Stimulated activated CD4-positive, alpha-beta T cell treated with anti-CD3 and anti-CD28 coated beads, Interleukin-12 subunit alpha, Interleukin-12 subunit beta, amount 100 ng/mL, for 4 hours (primary cell): ENCODE results near the gene ELAC1.
"Not testable (repeated sequence)": the region's sequence is repeated elsewhere in the genome, so short reads cannot be mapped to it uniquely, and the experiment has no call there.

ENCODE experiments used
- DNase-seq: peaks from one replicate; pipeline ENCODE4 v3.0.0-alpha.2; 2020

ELAC1 gene

GRCh38 chr18:50967714-50968661 is at the start of gene ELAC1:
ELAC1 (plus strand) TSS chr18:50968040; CDS start chr18:50974405, 6,365 bp downstream.
- peak; percentile 60 for DNase-seq

- DNase-seq: no peak
These were observed 49.7 kb upstream of the ELAC1 start for GRCh38 chr18:50918153-50918552.

- no peak for DNase-seq
These were observed 43.5 kb upstream of the ELAC1 start for GRCh38 chr18:50924372-50924771.

GRCh38 chr18:50926521-50926920 is 41.3 kb upstream of the ELAC1 start:
- DNase-seq: no peak

GRCh38 chr18:50928551-50928950 is 39.3 kb upstream of the ELAC1 start:
- DNase-seq: no peak

GRCh38 chr18:50933684-50934083 is 34.2 kb upstream of the ELAC1 start:
- no peak for DNase-seq

- DNase-seq: no peak
These were observed 33.2 kb upstream of the ELAC1 start for GRCh38 chr18:50934545-50935211.

- DNase-seq: no peak
These were observed 32.2 kb upstream of the ELAC1 start for GRCh38 chr18:50935493-50936191.

GRCh38 chr18:50937183-50937582 is 30.7 kb upstream of the ELAC1 start:
- no peak for DNase-seq

GRCh38 chr18:50938912-50939311 is 28.9 kb upstream of the ELAC1 start:
- no peak for DNase-seq

- no peak for DNase-seq
These were observed 23.5 kb upstream of the ELAC1 start for GRCh38 chr18:50944245-50944932.

- not testable (repeated sequence) for DNase-seq
These were observed 21.9 kb upstream of the ELAC1 start for GRCh38 chr18:50945918-50946317.

GRCh38 chr18:50947899-50948298 is 19.9 kb upstream of the ELAC1 start:
- no peak for DNase-seq

GRCh38 chr18:50949185-50949584 is 18.7 kb upstream of the ELAC1 start:
- no peak for DNase-seq

- no peak for DNase-seq
These were observed 17.2 kb upstream of the ELAC1 start for GRCh38 chr18:50950626-50951025.

- no peak for DNase-seq
These were observed 14.0 kb upstream of the ELAC1 start for GRCh38 chr18:50953822-50954221.

- no peak for DNase-seq
These were observed 12.6 kb upstream of the ELAC1 start for GRCh38 chr18:50955253-50955652.

- DNase-seq: no peak
These were observed 11.7 kb upstream of the ELAC1 start for GRCh38 chr18:50956116-50956515.

- no peak for DNase-seq
These were observed 5.9 kb upstream of the ELAC1 start for GRCh38 chr18:50961974-50962373.

GRCh38 chr18:50969448-50969847 is 1.6 kb downstream of the ELAC1 start:
- no peak for DNase-seq

- DNase-seq: no peak
These were observed 2.2 kb downstream of the ELAC1 start for GRCh38 chr18:50970006-50970405.

GRCh38 chr18:50972404-50972803 is 4.6 kb downstream of the ELAC1 start:
- not testable (repeated sequence) for DNase-seq
